ENCODE measurements around the gene KATNAL1.

KATNAL1 gene

GRCh38 chr13:30308548-30308947 lies 1.2 kb upstream of the KATNAL1 start:
- H3K27ac ChIP-seq (ENCODE audit: low read length): no peak overlapping the region
- H3K27me3 ChIP-seq (ENCODE audit: insufficient read depth, low read length): no peaks in the 10 kb centered on the region
- no peak overlapping the region for H3K4me3 ChIP-seq (ENCODE audit: low read length)
- no peak overlapping the region for H3K9ac ChIP-seq (ENCODE audit: low read depth, low read length)
- H3K4me1 ChIP-seq (ENCODE audit: insufficient read depth, low read length): peaks cover 3% of the 10 kb centered on the region; the same call in 1 of the 2 replicates
- no peaks in the 10 kb centered on the region for H3K9me3 ChIP-seq (ENCODE audit: insufficient read depth, low read depth, low read length)
- H3K36me3 ChIP-seq (ENCODE audit: insufficient read depth, low read depth, low read length): no peaks in the 10 kb centered on the region

- H3K4me3 ChIP-seq (ENCODE audit: low read length): peak overlapping the region; percentile 88
- no peaks in the 10 kb centered on the region for H3K27me3 ChIP-seq (ENCODE audit: insufficient read depth, low read length)
- no peaks in the 10 kb centered on the region for H3K36me3 ChIP-seq (ENCODE audit: insufficient read depth, low read depth, low read length)
- H3K27ac ChIP-seq (ENCODE audit: low read length): no peak overlapping the region
- peaks cover 3% of the 10 kb centered on the region; the same call in 1 of the 2 replicates for H3K4me1 ChIP-seq (ENCODE audit: insufficient read depth, low read length)
- H3K9me3 ChIP-seq (ENCODE audit: insufficient read depth, low read depth, low read length): no peaks in the 10 kb centered on the region
- H3K9ac ChIP-seq (ENCODE audit: low read depth, low read length): peak overlapping the region; percentile 85; the same call in 1 of the 2 replicates
Measured at GRCh38 chr13:30307971-30308290, 580 bp upstream of the KATNAL1 start.

- H3K9me3 ChIP-seq (ENCODE audit: insufficient read depth, low read depth, low read length): no peaks in the 10 kb centered on the region
- no peaks in the 10 kb centered on the region for H3K27me3 ChIP-seq (ENCODE audit: insufficient read depth, low read length)
- H3K9ac ChIP-seq (ENCODE audit: low read depth, low read length): peak overlapping the region; percentile 85
- H3K36me3 ChIP-seq (ENCODE audit: insufficient read depth, low read depth, low read length): no peaks in the 10 kb centered on the region
- peak overlapping the region; percentile 88 for H3K4me3 ChIP-seq (ENCODE audit: low read length)
- H3K4me1 ChIP-seq (ENCODE audit: insufficient read depth, low read length): peaks cover 3% of the 10 kb centered on the region; the same call in 1 of the 2 replicates
- no peak overlapping the region for H3K27ac ChIP-seq (ENCODE audit: low read length)
Measured at GRCh38 chr13:30306762-30307193, 573 bp downstream of the KATNAL1 start.

- no peaks in the 10 kb centered on the region for H3K27me3 ChIP-seq (ENCODE audit: insufficient read depth, low read length)
- peaks cover 3% of the 10 kb centered on the region; the same call in 1 of the 2 replicates for H3K4me1 ChIP-seq (ENCODE audit: insufficient read depth, low read length)
- H3K36me3 ChIP-seq (ENCODE audit: insufficient read depth, low read depth, low read length): no peaks in the 10 kb centered on the region
- H3K9ac ChIP-seq (ENCODE audit: low read depth, low read length): peak overlapping the region; percentile 85; the same call in 1 of the 2 replicates
- no peaks in the 10 kb centered on the region for H3K9me3 ChIP-seq (ENCODE audit: insufficient read depth, low read depth, low read length)
- no peak overlapping the region for H3K27ac ChIP-seq (ENCODE audit: low read length)
- peak overlapping the region; percentile 88; the same call in 1 of the 2 replicates for H3K4me3 ChIP-seq (ENCODE audit: low read length)
Measured at GRCh38 chr13:30305456-30305970, 1.8 kb downstream of the KATNAL1 start.

- Histone ChIP-seq H3K36me3 (ENCODE audit: insufficient read depth, low read depth, low read length) (no peaks in the 10 kb centered on the region), H3K4me3 (ENCODE audit: low read length) (no peak overlapping the region), H3K4me1 (ENCODE audit: insufficient read depth, low read length) (peaks cover 3% of the 10 kb centered on the region; the same call in 1 of the 2 replicates), H3K9ac (ENCODE audit: low read depth, low read length) (no peak overlapping the region), H3K27ac (ENCODE audit: low read length) (no peak overlapping the region), H3K9me3 (ENCODE audit: insufficient read depth, low read depth, low read length) (no peaks in the 10 kb centered on the region), H3K27me3 (ENCODE audit: insufficient read depth, low read length) (no peaks in the 10 kb centered on the region)
Measured at GRCh38 chr13:30303269-30303668, 4.1 kb downstream of the KATNAL1 start.

GRCh38 chr13:30301827-30302226 lies 5.5 kb downstream of the KATNAL1 start:
- Histone ChIP-seq H3K36me3 (ENCODE audit: insufficient read depth, low read depth, low read length) (no peaks in the 10 kb centered on the region), H3K27ac (ENCODE audit: low read length) (no peak overlapping the region), H3K9ac (ENCODE audit: low read depth, low read length) (no peak overlapping the region), H3K27me3 (ENCODE audit: insufficient read depth, low read length) (no peaks in the 10 kb centered on the region), H3K9me3 (ENCODE audit: insufficient read depth, low read depth, low read length) (no peaks in the 10 kb centered on the region), H3K4me3 (ENCODE audit: low read length) (no peak overlapping the region), H3K4me1 (ENCODE audit: insufficient read depth, low read length) (peaks cover 3% of the 10 kb centered on the region; the same call in 1 of the 2 replicates)

- H3K4me3 ChIP-seq (ENCODE audit: low read length): no peak overlapping the region
- no peaks in the 10 kb centered on the region for H3K9me3 ChIP-seq (ENCODE audit: insufficient read depth, low read depth, low read length)
- peaks cover 3% of the 10 kb centered on the region; the same call in 1 of the 2 replicates for H3K4me1 ChIP-seq (ENCODE audit: insufficient read depth, low read length)
- no peaks in the 10 kb centered on the region for H3K27me3 ChIP-seq (ENCODE audit: insufficient read depth, low read length)
- H3K27ac ChIP-seq (ENCODE audit: low read length): no peak overlapping the region
- no peaks in the 10 kb centered on the region for H3K36me3 ChIP-seq (ENCODE audit: insufficient read depth, low read depth, low read length)
- no peak overlapping the region for H3K9ac ChIP-seq (ENCODE audit: low read depth, low read length)
Measured at GRCh38 chr13:30300596-30300995, 6.8 kb downstream of the KATNAL1 start.

- Histone ChIP-seq H3K4me3 (ENCODE audit: low read length) (no peak overlapping the region), H3K9me3 (ENCODE audit: insufficient read depth, low read depth, low read length) (no peaks in the 10 kb centered on the region), H3K4me1 (ENCODE audit: insufficient read depth, low read length) (peaks cover 3% of the 10 kb centered on the region; the same call in 1 of the 2 replicates), H3K9ac (ENCODE audit: low read depth, low read length) (no peak overlapping the region), H3K27me3 (ENCODE audit: insufficient read depth, low read length) (no peaks in the 10 kb centered on the region), H3K36me3 (ENCODE audit: insufficient read depth, low read depth, low read length) (no peaks in the 10 kb centered on the region), H3K27ac (ENCODE audit: low read length) (no peak overlapping the region)
Measured at GRCh38 chr13:30299786-30300185, 7.6 kb downstream of the KATNAL1 start.

- Histone ChIP-seq H3K36me3 (ENCODE audit: insufficient read depth, low read depth, low read length) (no peaks in the 10 kb centered on the region), H3K4me3 (ENCODE audit: low read length) (no peak overlapping the region), H3K27me3 (ENCODE audit: insufficient read depth, low read length) (no peaks in the 10 kb centered on the region), H3K9ac (ENCODE audit: low read depth, low read length) (no peak overlapping the region), H3K4me1 (ENCODE audit: insufficient read depth, low read length) (peaks cover 4% of the 10 kb centered on the region; the same call in 1 of the 2 replicates), H3K9me3 (ENCODE audit: insufficient read depth, low read depth, low read length) (no peaks in the 10 kb centered on the region), H3K27ac (ENCODE audit: low read length) (no peak overlapping the region)
Measured at GRCh38 chr13:30295116-30295515, 12.2 kb downstream of the KATNAL1 start.

- H3K36me3 ChIP-seq (ENCODE audit: insufficient read depth, low read depth, low read length): no peaks in the 10 kb centered on the region
- H3K4me1 ChIP-seq (ENCODE audit: insufficient read depth, low read length): peaks cover 4% of the 10 kb centered on the region; the same call in 1 of the 2 replicates
- no peaks in the 10 kb centered on the region for H3K9me3 ChIP-seq (ENCODE audit: insufficient read depth, low read depth, low read length)
- H3K27me3 ChIP-seq (ENCODE audit: insufficient read depth, low read length): no peaks in the 10 kb centered on the region
- no peak overlapping the region for H3K9ac ChIP-seq (ENCODE audit: low read depth, low read length)
- no peak overlapping the region for H3K27ac ChIP-seq (ENCODE audit: low read length)
- no peak overlapping the region for H3K4me3 ChIP-seq (ENCODE audit: low read length)
Measured at GRCh38 chr13:30294004-30294403, 13.3 kb downstream of the KATNAL1 start.

- no peak overlapping the region for H3K9ac ChIP-seq (ENCODE audit: low read depth, low read length)
- no peaks in the 10 kb centered on the region for H3K9me3 ChIP-seq (ENCODE audit: insufficient read depth, low read depth, low read length)
- H3K4me3 ChIP-seq (ENCODE audit: low read length): no peak overlapping the region
- H3K36me3 ChIP-seq (ENCODE audit: insufficient read depth, low read depth, low read length): no peaks in the 10 kb centered on the region
- no peaks in the 10 kb centered on the region for H3K27me3 ChIP-seq (ENCODE audit: insufficient read depth, low read length)
- peaks cover 4% of the 10 kb centered on the region; the same call in 1 of the 2 replicates for H3K4me1 ChIP-seq (ENCODE audit: insufficient read depth, low read length)
- H3K27ac ChIP-seq (ENCODE audit: low read length): no peak overlapping the region
Measured at GRCh38 chr13:30292325-30292724, 15.0 kb downstream of the KATNAL1 start.

- no peak overlapping the region for H3K27ac ChIP-seq (ENCODE audit: low read length)
- H3K9ac ChIP-seq (ENCODE audit: low read depth, low read length): no peak overlapping the region
- H3K36me3 ChIP-seq (ENCODE audit: insufficient read depth, low read depth, low read length): no peaks in the 10 kb centered on the region; the same call in 1 of the 2 replicates
- H3K9me3 ChIP-seq (ENCODE audit: insufficient read depth, low read depth, low read length): peaks cover 12% of the 10 kb centered on the region; the same call in 1 of the 2 replicates
- H3K4me1 ChIP-seq (ENCODE audit: insufficient read depth, low read length): peaks cover 10% of the 10 kb centered on the region; the same call in 1 of the 2 replicates
- no peak overlapping the region for H3K4me3 ChIP-seq (ENCODE audit: low read length)
- no peaks in the 10 kb centered on the region for H3K27me3 ChIP-seq (ENCODE audit: insufficient read depth, low read length)
Measured at GRCh38 chr13:30290812-30291436, 16.4 kb downstream of the KATNAL1 start.

Data from iPS-20b (cell line).